RWPE2 (cell line): ENCODE measurements around the gene PDILT.

ENCODE experiments used
- ATAC-seq: fragments of 200-7000 bp; cut with Tn5 transposase; 3 replicates; pipeline ENCODE4 v1.9.1; 2021; ENCODE audit warnings: low read depth
- DNase-seq: peaks from one replicate; pipeline ENCODE4 v3.0.0-alpha.2; 2020; ENCODE audit warnings: low spot score
- H3K27ac ChIP-seq: fragments of 450-650 bp; 2 replicates; pipeline ENCODE4 v1.5.1; 2017; ENCODE audit warnings: mild to moderate bottlenecking; ENCODE audit not compliant: poor library complexity, severe bottlenecking
- H3K27me3 ChIP-seq: fragments of 250-450 bp; sonication (Bioruptor Pico); 2 replicates; pipeline ENCODE4 v1.5.1; 2021; ENCODE audit warnings: mild to moderate bottlenecking, moderate library complexity; ENCODE audit not compliant: insufficient read depth, poor library complexity, severe bottlenecking
- H3K36me3 ChIP-seq: fragments of 250-450 bp; sonication (Bioruptor Pico); 2 replicates; pipeline ENCODE4 v1.5.1; 2020; ENCODE audit warnings: low read depth, mild to moderate bottlenecking, moderate library complexity
- H3K4me1 ChIP-seq: fragments of 250-450 bp; sonication (Bioruptor Pico); 2 replicates; pipeline ENCODE4 v1.5.1; 2021; ENCODE audit warnings: mild to moderate bottlenecking, moderate library complexity; ENCODE audit not compliant: insufficient read depth, poor library complexity, severe bottlenecking
- H3K4me3 ChIP-seq: fragments of 250-450 bp; sonication (Bioruptor Pico); 2 replicates; pipeline ENCODE4 v1.5.1; 2021; ENCODE audit warnings: mild to moderate bottlenecking, moderate library complexity; ENCODE audit not compliant: severe bottlenecking
- H3K9me3 ChIP-seq: fragments of 250-450 bp; sonication (Bioruptor Pico); 2 replicates; pipeline ENCODE4 v1.5.1; 2021; ENCODE audit warnings: mild to moderate bottlenecking, moderate library complexity; ENCODE audit not compliant: severe bottlenecking
- TF ChIP-seq, protein P1 (sequence below): fragments of 450-650 bp; IDR thresholded peaks from one replicate; pipeline ENCODE4 v1.5.1; 2017; ENCODE audit warnings: mild to moderate bottlenecking, moderate library complexity; ENCODE audit not compliant: poor library complexity, severe bottlenecking

The PDILT gene

DNA sequence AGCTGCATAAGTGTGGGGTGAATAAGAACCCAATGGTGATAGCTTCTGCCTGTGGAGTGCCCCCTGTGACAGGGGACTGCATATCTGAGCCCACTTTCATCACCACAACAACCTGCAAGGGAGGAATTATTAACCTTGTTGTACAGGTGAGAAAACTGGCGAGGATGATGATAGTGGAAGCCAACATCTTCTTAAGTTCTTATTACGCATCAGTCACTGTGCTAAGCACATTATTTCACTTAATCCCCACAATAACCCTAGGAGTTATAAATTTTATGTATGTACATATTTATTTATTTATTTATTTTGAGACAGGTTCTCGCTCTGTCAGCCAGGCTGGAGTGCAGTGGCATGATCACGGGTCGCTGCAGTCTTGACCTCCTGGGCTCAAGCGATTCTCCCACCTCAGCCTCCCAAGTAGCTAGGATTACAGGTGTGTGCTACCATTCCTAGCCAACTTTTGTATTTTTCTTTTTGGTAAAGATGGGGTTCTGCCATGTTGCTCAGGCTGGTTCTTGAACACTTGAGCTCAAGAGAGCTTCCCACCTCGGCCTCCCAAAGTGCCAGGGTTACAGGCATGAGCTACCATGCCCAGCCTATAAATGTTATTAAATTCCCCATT is 7.6 kb downstream of the PDILT start:
- Histone ChIP-seq H3K4me3 (no peak overlapping the region), H3K36me3 (no peaks in the 10 kb centered on the region), H3K27me3 (no peaks in the 10 kb centered on the region), H3K27ac (no peak overlapping the region), H3K9me3 (no peaks in the 10 kb centered on the region), H3K4me1 (no peaks in the 10 kb centered on the region)
- no peak for ATAC-seq
- TF ChIP-seq, protein P1, sequence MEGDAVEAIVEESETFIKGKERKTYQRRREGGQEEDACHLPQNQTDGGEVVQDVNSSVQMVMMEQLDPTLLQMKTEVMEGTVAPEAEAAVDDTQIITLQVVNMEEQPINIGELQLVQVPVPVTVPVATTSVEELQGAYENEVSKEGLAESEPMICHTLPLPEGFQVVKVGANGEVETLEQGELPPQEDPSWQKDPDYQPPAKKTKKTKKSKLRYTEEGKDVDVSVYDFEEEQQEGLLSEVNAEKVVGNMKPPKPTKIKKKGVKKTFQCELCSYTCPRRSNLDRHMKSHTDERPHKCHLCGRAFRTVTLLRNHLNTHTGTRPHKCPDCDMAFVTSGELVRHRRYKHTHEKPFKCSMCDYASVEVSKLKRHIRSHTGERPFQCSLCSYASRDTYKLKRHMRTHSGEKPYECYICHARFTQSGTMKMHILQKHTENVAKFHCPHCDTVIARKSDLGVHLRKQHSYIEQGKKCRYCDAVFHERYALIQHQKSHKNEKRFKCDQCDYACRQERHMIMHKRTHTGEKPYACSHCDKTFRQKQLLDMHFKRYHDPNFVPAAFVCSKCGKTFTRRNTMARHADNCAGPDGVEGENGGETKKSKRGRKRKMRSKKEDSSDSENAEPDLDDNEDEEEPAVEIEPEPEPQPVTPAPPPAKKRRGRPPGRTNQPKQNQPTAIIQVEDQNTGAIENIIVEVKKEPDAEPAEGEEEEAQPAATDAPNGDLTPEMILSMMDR = no peak
- no peak for DNase-seq

DNA sequence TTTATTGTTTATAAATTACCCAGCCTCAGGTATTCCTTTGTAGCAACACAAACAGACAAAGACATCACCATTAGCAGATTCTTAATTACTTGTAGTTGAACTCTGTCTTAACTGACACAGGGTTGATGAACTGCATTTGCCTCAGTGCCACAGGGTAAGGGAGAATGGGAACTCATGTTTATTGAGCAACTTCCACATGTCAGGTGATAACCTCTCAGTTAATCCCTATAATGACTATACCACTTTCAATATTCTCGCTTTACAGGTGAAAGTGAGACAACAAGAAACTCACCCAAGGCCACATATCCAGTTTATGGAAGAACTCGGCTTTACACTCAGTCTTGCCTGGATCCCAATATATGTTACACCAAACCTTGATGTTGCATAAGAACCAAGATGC is 8.6 kb downstream of the PDILT start:
- ATAC-seq = no peak

DNA sequence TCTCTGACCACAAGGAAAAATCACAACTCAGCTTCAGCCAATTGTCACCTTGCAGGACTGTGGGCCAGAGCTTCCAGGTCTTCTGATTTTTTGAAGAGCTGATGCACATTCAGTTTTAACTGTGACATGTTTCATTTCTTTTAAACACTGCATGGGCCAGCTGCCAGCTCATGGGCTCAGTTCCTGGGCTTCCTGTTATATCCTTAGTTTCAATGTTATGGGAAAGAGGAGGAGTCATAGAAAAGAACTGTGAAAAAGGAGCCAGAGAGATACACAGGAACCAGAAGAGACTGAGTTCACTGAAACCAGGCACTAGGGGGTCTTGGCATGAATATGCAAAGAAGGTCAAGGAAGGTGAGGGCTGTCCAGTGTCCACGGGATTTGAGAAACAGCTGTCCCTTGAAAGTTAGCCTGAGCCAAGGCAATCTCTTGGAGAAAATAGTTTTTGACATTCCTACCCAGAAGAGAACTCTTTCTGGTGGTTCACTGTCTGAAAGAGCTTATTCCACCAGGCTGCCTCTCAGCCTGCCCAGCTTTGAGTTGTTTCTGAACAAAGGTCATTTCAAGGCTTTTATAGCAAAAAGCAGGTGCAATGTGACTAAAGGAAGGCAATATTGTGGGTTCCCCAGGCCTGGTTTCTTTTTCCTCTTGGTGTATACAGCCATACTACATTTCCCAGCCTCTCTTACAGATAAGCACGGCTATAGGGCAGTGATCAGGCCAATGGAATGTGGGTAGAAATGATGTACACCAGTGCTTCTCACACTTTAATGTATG is 10.5 kb downstream of the PDILT start:
- no peak for DNase-seq
- Histone ChIP-seq H3K4me3 (no peak overlapping the region), H3K27ac (no peak overlapping the region), H3K27me3 (no peaks in the 10 kb centered on the region), H3K4me1 (no peaks in the 10 kb centered on the region), H3K36me3 (no peaks in the 10 kb centered on the region), H3K9me3 (no peaks in the 10 kb centered on the region)
- ATAC-seq = no peak
- TF ChIP-seq, protein P1 = no peak

More for the DNA sequence above, 8.6 kb downstream of the PDILT start:
- Histone ChIP-seq H3K4me1 (no peaks in the 10 kb centered on the region), H3K27me3 (no peaks in the 10 kb centered on the region), H3K36me3 (no peaks in the 10 kb centered on the region), H3K9me3 (no peaks in the 10 kb centered on the region), H3K4me3 (no peak overlapping the region), H3K27ac (no peak overlapping the region)
- TF ChIP-seq, protein P1 = no peak
- no peak for DNase-seq

DNA sequence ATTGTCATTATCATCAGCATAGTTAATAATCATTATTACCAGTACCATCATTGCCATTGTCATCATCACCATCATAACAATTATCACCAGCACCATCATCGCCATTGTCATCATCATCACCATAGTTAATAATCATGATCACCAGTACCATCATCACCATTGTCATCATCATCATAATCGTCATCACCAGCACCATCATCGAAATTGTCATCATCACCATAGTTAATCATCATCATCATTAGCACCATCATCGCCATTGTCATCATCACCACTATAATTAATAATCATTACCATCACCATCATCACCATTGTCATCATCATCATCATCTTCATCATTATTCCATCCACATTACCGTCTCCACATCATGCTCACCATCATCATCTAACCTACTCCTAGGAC is 13.5 kb downstream of the PDILT start:
- Histone ChIP-seq H3K27me3 (no peaks in the 10 kb centered on the region), H3K4me3 (no peak overlapping the region), H3K27ac (no peak overlapping the region), H3K36me3 (no peaks in the 10 kb centered on the region), H3K4me1 (no peaks in the 10 kb centered on the region), H3K9me3 (no peaks in the 10 kb centered on the region)
- ATAC-seq (no peak), DNase-seq (no peak)
- TF ChIP-seq, protein P1 = no peak

DNA sequence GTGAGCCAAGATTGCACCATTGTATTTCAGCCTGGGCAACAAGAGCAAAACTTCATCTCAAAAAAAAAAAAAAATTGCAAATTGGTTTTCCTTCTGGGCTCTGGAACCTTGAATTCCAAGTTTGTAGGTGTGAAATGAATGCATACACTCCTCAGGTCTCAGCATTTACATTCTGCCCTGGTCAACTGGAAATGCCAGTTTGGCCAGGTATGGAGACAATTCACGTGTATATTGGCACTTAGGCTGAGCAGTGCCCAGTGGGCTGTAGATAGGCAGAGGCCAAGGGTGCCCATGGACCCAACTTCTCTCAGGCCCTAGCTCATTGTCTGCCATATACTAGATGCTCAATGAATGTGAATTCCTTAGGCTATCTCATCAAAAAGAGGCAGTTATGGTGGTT is 15.7 kb downstream of the PDILT start:
- ATAC-seq = no peak
- TF ChIP-seq, protein P1 = no peak
- Histone ChIP-seq H3K27ac (no peak overlapping the region), H3K36me3 (no peaks in the 10 kb centered on the region), H3K27me3 (no peaks in the 10 kb centered on the region), H3K4me1 (no peaks in the 10 kb centered on the region), H3K4me3 (no peak overlapping the region), H3K9me3 (no peaks in the 10 kb centered on the region)
- no peak for DNase-seq
